GM18951 (cell line): ENCODE measurements around the gene ARMC9.

Experiments
- POLR2A ChIP-seq: IDR thresholded peaks from 4 replicates; pipeline ENCODE4 v1.6.1; 2011; ENCODE audit warnings: mild to moderate bottlenecking; ENCODE audit not compliant: insufficient read length, insufficient read depth; ENCODE audit errors: extremely low read depth
- in situ Hi-C: fragments of 300-500 bp; cut with MboI; formaldehyde crosslinking; loops from one replicate; pipeline ENCODE4 v1.12.0; 2022; ENCODE audit warnings: low sequenced_read_pairs, mixed read lengths, inconsistent platforms; ENCODE audit not compliant: unreplicated experiment

ARMC9 gene

DNA sequence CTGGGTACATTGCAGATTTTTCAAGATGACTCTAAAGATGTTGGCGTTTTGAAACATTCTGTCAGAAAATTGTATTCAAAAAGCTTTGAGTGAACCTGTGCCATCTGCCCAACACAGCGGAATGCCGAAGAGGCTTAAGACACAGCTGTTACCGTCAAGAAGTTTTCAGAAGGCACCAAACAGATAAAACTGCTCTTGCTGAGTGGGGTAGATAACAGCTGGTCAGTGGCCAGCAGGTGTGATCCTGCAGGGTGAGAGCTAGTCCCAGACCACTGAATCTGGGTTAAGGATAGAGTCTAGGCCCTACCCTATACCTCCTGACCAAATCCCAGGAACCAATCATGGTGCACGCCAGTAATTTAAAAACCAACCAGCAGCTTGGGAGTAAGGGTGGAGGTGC lies 136.6 kb downstream of the ARMC9 start:
- no peak for TF ChIP-seq POLR2A
- in situ Hi-C loops: no loop called here

DNA sequence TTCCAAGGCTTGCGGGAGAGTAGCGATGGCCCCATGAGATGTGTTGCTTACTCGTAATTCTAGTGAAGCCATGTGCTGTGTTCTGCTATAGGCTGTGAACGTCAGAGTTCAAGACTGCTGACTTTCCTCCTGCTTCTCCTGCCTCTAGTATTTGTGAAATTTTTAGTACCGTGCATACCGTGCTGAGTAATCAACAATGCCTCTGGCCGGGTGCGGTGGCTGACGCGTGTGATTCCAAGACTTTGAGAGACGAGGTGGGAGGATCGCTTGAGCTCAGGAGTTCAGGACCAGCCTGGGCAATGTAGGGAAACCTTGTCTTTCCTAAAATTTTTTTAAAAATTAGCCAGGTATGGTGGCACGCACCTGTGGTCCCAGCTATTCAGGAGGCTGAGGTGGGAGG lies 137.2 kb downstream of the ARMC9 start:
- TF ChIP-seq POLR2A: no peak
- in situ Hi-C loops: no loop called here

- in situ Hi-C loops: no loop called here
- no peak for TF ChIP-seq POLR2A
Measured at GRCh38 chr2:231336236-231336635, 137.8 kb downstream of the ARMC9 start.

GRCh38 chr2:231336700-231337099 lies 138.3 kb downstream of the ARMC9 start:
- in situ Hi-C loops: no loop called here
- TF ChIP-seq POLR2A: no peak

- TF ChIP-seq POLR2A: no peak
Measured at GRCh38 chr2:231337807-231338759, 139.7 kb downstream of the ARMC9 start.

DNA sequence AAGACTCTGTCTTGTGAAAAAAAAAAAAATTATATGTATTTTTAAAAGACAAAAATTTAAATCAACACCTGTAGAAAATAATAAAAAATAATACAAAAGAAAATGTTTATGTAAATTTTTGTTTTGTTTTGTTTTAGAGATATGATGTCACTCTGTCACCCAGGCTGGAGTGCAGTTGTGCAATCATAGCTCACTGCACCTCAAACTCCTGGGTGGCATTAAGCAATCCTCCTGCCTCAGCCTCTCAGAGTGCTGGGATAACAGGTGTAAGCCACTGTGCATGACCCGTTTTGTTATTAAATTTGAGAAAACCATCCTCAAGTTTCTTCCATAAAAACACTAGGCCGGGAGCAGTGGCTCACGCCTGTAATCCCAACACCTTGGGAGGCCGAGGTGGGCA lies 140.9 kb downstream of the ARMC9 start:
- in situ Hi-C loops: no loop called here
- no peak for TF ChIP-seq POLR2A

More at GRCh38 chr2:231337807-231338759, 139.7 kb downstream of the ARMC9 start:
- in situ Hi-C loops: no loop called here

DNA sequence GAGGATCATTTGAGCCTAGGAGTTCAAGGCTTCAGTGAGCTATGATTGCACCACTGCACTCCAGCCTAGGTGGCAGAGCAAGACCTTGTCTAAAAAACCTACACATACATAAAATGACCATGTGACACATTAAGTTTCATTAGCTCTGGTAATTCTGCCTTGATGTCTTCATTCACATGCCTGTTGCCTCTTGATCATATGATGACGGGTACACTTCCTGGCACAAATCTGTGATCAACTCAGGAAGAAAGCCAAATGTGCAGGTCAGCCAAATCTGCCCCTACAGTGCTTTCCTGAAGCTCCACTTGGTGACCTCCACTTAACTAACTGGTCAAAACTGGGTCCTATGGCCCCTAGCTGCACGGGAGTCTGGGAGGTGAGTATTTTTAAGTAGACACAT lies 142.7 kb downstream of the ARMC9 start:
- no peak for TF ChIP-seq POLR2A
- in situ Hi-C loops: no loop called here

GRCh38 chr2:231342061-231342711 lies 143.8 kb downstream of the ARMC9 start:
- TF ChIP-seq POLR2A: no peak
- in situ Hi-C loops: no loop called here

DNA sequence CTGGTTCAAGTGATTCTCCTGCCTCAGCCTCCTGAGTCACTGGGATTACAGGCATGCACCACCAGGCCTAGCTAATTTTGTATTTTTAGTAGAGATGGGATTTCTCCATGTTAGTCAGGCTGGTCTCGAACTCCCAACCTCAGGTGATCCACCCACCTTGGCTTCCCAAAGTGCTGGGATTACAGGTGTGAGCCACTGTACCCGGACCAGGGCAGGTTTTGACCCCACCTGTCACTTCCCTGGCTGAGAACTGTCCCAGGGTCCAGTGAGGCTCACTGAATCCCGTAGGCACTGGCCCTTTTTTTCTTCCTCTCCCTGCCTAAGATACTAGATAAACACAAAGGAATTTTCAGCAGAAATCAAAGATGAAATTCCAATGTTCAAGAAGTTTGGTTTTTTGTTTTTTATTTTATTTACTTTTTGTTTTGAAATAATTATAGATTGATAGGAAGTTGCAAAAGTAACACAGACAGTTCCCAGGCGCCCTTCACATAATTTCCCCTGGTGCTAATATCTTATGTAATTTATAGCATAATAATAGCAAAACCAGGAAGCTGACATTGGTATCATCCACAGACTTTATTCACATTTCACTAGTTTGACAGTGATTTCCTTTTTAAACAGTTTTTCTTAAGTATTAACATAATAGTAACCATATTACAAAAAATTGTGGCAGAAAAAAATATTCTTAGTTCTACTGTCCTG lies 144.7 kb downstream of the ARMC9 start:
- in situ Hi-C loops: no loop called here
- TF ChIP-seq POLR2A: no peak

- in situ Hi-C loops: no loop called here
- TF ChIP-seq POLR2A: no peak
Measured at GRCh38 chr2:231343988-231344387, 145.6 kb downstream of the ARMC9 start.

GRCh38 chr2:231344851-231345250 lies 146.4 kb downstream of the ARMC9 start:
- in situ Hi-C loops: no loop called here
- TF ChIP-seq POLR2A: no peak

DNA sequence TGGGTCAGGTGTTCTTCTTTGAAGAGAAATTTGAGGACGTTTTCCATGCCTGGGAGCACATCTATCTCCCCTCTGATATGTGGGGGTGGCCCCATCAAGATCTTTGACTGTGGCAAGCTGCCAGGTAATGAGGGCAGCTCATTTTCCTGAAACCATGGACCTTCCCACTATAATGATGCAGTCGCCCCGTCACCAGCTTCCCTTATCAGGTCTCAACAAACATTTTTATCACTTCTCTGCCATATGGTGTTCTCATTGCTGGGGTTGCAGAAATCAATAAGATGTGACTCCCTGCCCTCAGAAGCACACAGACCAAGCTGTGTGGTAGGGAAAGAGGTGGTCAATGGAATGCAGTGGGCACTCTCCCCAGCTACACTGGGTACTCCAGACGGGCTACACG lies 148.7 kb downstream of the ARMC9 start:
- no peak for TF ChIP-seq POLR2A
- in situ Hi-C loops: no loop called here

DNA sequence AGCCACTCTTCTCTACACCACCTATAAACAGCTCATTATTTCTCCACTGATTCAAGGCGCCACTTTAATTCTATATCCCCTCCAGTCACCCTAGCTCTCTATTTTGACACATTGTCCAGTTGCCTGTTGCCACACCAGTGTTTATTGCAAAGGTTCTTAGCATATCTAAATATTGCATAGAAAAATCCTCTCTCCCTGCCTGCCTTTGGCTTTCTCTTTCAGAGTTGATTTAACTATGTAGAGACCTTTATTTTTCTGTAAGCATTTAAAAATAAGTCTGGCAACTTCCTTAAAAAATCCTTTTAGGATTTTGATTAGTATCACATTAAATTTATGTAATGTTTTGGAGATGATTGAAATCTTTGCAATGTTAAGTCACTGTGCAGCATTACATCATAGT lies 149.2 kb downstream of the ARMC9 start:
- no peak for TF ChIP-seq POLR2A
- in situ Hi-C loops: no loop called here

DNA sequence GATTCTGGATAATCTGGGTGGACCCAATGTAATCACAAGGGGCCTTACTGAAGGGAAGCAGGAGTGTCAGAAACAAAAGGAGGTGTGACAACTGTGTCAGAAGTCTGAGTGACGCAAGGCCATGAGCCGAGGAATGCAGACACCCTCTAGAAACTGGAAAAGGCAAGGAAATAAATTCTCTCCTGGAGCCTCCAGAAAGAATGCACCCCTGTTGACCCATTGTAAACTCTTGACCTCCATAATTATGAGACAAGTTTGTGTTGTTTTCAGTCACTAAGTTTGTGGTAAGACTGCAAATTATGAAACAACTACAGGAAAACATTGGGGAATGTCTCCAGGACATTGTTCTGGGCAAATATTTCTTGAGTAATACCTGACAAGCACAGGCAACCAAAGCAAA lies 149.7 kb downstream of the ARMC9 start:
- no peak for TF ChIP-seq POLR2A
- in situ Hi-C loops: no loop called here
